Testis (tissue), 3 donors: ENCODE results near the gene NMT1. TPM values are rescaled to one million over a fixed set of nuclear protein-coding genes. Genes with fewer than 3 reads are reported as not detected.
A peak's percentile ranks its signal among the peaks of the same experiment; 100 is the strongest.
"Not testable (repeated sequence)": the region's sequence is repeated elsewhere in the genome, so short reads cannot be mapped to it uniquely, and the experiment has no call there.

Experiments
- DNase-seq: peaks from one replicate; pipeline ENCODE4 v3.0.0-alpha.2; 2019
- H3K27ac ChIP-seq, 2 donors: fragments of 200-600 bp; sonication (generic); one replicate each; pipeline ENCODE4 v1.5.1; 2019
- H3K27me3 ChIP-seq: fragments of 200-600 bp; sonication (generic); one replicate; pipeline ENCODE4 v1.5.1; 2019
- H3K36me3 ChIP-seq: fragments of 200-600 bp; sonication (generic); one replicate; pipeline ENCODE4 v1.5.1; 2017; ENCODE audit warnings: low read depth; ENCODE audit errors: missing control alignments
- H3K4me1 ChIP-seq: fragments of 200-600 bp; sonication (generic); one replicate; pipeline ENCODE4 v1.5.1; 2019
- H3K4me3 ChIP-seq, 2 donors: fragments of 200-600 bp; sonication (generic); one replicate each; pipeline ENCODE4 v1.5.1; 2017 to 2019
- H3K9me3 ChIP-seq: fragments of 200-600 bp; sonication (generic); one replicate; pipeline ENCODE4 v1.5.1; 2017
- CTCF ChIP-seq, 3 experiments: fragments of 450-650 bp in 2 of 3; fragments of 200-600 bp in 1 of 3; sonication (generic) in 1 of 3; IDR thresholded peaks; one replicate each; pipeline ENCODE4 v1.5.1; 2016 to 2019; ENCODE audit warnings: antibody characterized with exemption in 3 of 3, mild to moderate bottlenecking in 2 of 3, moderate library complexity in 1 of 3
- POLR2A ChIP-seq: fragments of 450-650 bp; IDR thresholded peaks from one replicate; pipeline ENCODE4 v1.6.1; 2017; ENCODE audit warnings: antibody characterized with exemption, mild to moderate bottlenecking, moderate library complexity
- WGBS, 2 donors: methylation state at CpG; one replicate each; pipeline ENCODE4 v1.1.5; 2018; 5-methylcytosine and 5-hydroxymethylcytosine counted together
- intact Hi-C: fragments of 100-400 bp; cut with DNase I; formaldehyde crosslinking; loops from one replicate; pipeline ENCODE4 v1.15.1; 2023; ENCODE audit warnings: low total_unique reads
- polyA plus RNA-seq: library from polyadenylated mRNA; stranded (reverse); fragments of 350-450 nt; fragmentation: Illumina TruSeq; extraction: RNeasy Lipid Tissue Mini Kit (QIAGEN cat#74804); gene quantifications from one replicate; pipeline ENCODE4 v1.2.3, GENCODE V29; 2014; ENCODE audit warnings: low read depth, low replicate concordance; ENCODE audit not compliant: insufficient read depth
- total RNA-seq, 2 donors: library from RNA; depleted of rRNA; stranded (reverse); fragments of >200 nt; gene quantifications; one replicate each; pipeline ENCODE4 v1.2.3, GENCODE V29; 2016

NMT1 gene
- total and polyA plus RNA-seq, 3 donors from 2014 or later, result 76.1 to 143 (median 79.0) TPM

GRCh38 chr17:45050481-45051059, 10.5 kb upstream of the NMT1 start:
- Histone ChIP-seq H3K4me3 (peak overlapping the region; percentile 67 to 79), H3K27ac (peak overlapping the region; percentile 87), H3K4me1 (peaks cover 16% of the 10 kb centered on the region), H3K36me3 (no peaks in the 10 kb centered on the region), H3K9me3 (no peaks in the 10 kb centered on the region), H3K27me3 (no peaks in the 10 kb centered on the region)
- DNase-seq, result no peak
- TF ChIP-seq CTCF (IDR thresholded peaks at IDR 0.05) (no peak), POLR2A (no peak)
- WGBS, 2 donors, result 3 to 5% methylated on average over 14 of the region's 14 CpGs
- intact Hi-C loops, result no loop called here

- intact Hi-C loops, result no loop called here
- H3K4me3 ChIP-seq, result peak within 1 kb of the TSS; percentile 67 to 79
- H3K9me3 ChIP-seq, result no peaks in the 10 kb centered on the region
- peak; percentile 41 for TF ChIP-seq POLR2A
- peak in 1 of 3 experiments; percentile 20 for TF ChIP-seq CTCF (IDR thresholded peaks at IDR 0.05)
- 0 to 1% methylated on average over 9 to 23 of the region's 56 CpGs for WGBS, 2 donors
- H3K27me3 ChIP-seq, result no peaks in the 10 kb centered on the region
- DNase-seq, result peak; percentile 95
- peaks cover 16% of the 10 kb centered on the region for H3K4me1 ChIP-seq
- H3K27ac ChIP-seq, result peak within 1 kb of the TSS; percentile 87
- no peaks in the 10 kb centered on the region for H3K36me3 ChIP-seq
These were observed 9.9 kb upstream of the NMT1 start, which contains the start of gene DCAKD for GRCh38 chr17:45051060-45051719. TSS of gene DCAKD (minus strand) at chr17:45051632. CDS start at chr17:45034885, 16,747 bp downstream.

- intact Hi-C loops, DNase-seq, H3K36me3 ChIP-seq, H3K9me3 ChIP-seq, H3K27me3 ChIP-seq: not testable (repeated sequence)
- Histone ChIP-seq H3K27ac (peak overlapping the region in 1 of 2 donors; percentile 79), H3K4me3 (peak overlapping the region; percentile 53 to 66), H3K4me1 (peaks cover 16% of the 10 kb centered on the region)
- no CpG with 5 or more reads among the region's 54 CpGs for WGBS, 2 donors
These were observed 9.4 kb upstream of the NMT1 start for GRCh38 chr17:45051720-45052051.

- Histone ChIP-seq H3K9me3 (no peaks in the 10 kb centered on the region), H3K27me3 (no peaks in the 10 kb centered on the region), H3K36me3 (no peaks in the 10 kb centered on the region), H3K27ac (peak overlapping the region; percentile 59 to 79), H3K4me3 (peak overlapping the region; percentile 53 to 66), H3K4me1 (peaks cover 16% of the 10 kb centered on the region)
- TF ChIP-seq POLR2A (no peak), CTCF (IDR thresholded peaks at IDR 0.05) (no peak)
- peak; percentile 34 for DNase-seq
- WGBS, 2 donors, result 12 to 24% methylated on average over 16 to 32 of the region's 36 CpGs
- intact Hi-C loops, result no loop called here
These were observed 8.9 kb upstream of the NMT1 start for GRCh38 chr17:45052052-45052772.

GRCh38 chr17:45060382-45060796, 728 bp upstream of the NMT1 start:
- Histone ChIP-seq H3K36me3 (no peaks in the 10 kb centered on the region), H3K27ac (peak overlapping the region; percentile 91 to 93), H3K4me3 (peak overlapping the region; percentile 75 to 78), H3K4me1 (peaks cover 19% of the 10 kb centered on the region), H3K9me3 (no peaks in the 10 kb centered on the region), H3K27me3 (no peaks in the 10 kb centered on the region)
- 4 to 5% methylated on average over 13 to 15 of the region's 15 CpGs for WGBS, 2 donors
- no peak for DNase-seq
- TF ChIP-seq CTCF (IDR thresholded peaks at IDR 0.05) (no peak), POLR2A (no peak)
- intact Hi-C loops, result no loop called here
